ENCODE results near the gene PHC2.
A peak's percentile ranks its signal among the peaks of the same experiment; 100 is the strongest.

PHC2 gene

DNA sequence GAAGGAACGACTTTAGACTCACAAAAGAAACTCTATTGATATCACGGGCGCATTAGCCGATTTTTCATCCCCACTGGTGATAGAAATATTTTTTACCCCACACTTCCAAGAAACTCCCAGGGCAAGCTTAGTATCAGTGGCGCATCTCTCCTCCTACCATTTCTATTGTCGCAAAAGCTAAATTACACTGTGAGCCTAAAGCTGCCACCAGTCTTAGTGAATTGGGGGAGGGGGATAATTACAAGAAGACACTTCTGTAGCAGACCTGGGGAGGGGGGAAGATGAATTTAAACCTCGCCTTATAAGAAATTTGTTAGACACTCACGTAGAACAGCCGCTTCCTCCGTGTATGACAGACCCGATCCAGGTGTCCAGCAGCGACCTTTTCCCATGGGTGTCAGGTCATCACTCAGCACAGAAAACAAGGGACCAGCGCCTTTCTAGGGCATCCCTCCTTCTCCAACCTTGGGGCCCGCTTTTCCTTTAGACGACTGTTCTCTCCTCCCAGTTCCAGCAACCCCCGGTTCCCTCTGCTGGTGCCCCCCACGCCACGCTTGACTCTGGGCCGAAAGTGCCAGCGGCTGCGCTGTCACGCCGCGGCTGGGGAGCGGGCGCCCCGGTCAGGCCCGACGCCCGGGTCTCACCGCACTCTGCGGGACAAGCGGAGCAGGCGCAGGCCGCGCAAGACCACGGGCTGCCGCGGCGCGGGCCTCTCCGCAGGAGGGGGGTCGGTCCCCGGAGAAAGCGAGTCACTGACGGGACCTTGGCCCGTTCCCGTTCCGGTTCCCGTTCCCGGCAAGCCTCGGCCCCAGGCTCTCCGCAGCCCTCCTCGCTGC is 821 bp downstream of the PHC2 start:
- TF ChIP-seq, protein P1, sequence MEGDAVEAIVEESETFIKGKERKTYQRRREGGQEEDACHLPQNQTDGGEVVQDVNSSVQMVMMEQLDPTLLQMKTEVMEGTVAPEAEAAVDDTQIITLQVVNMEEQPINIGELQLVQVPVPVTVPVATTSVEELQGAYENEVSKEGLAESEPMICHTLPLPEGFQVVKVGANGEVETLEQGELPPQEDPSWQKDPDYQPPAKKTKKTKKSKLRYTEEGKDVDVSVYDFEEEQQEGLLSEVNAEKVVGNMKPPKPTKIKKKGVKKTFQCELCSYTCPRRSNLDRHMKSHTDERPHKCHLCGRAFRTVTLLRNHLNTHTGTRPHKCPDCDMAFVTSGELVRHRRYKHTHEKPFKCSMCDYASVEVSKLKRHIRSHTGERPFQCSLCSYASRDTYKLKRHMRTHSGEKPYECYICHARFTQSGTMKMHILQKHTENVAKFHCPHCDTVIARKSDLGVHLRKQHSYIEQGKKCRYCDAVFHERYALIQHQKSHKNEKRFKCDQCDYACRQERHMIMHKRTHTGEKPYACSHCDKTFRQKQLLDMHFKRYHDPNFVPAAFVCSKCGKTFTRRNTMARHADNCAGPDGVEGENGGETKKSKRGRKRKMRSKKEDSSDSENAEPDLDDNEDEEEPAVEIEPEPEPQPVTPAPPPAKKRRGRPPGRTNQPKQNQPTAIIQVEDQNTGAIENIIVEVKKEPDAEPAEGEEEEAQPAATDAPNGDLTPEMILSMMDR (conservative IDR thresholded peaks at IDR 0.05) = no peak
- peak overlapping the region; percentile 86 for H3K27ac ChIP-seq

DNA sequence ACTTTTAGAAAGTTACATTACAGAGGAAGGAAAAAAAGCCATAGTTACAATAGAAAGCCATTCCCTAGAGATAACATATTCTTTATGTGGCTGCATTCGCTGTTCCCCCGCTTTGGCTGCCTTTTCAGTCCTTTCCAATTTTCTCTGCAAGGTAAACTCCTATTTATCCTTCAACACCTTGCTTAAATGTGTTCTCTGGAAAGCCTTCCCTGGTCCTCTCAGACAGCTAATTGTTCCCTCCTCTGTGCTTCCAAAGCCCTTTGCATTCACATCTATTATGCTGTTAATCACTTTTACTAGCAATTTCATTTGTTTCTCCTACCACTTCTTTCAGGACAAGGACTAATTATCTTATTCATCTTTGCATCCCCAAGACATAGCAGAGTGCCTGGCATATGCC is 1.6 kb downstream of the PHC2 start:
- peak overlapping the region; percentile 86 for H3K27ac ChIP-seq
- TF ChIP-seq, protein P1 (conservative IDR thresholded peaks at IDR 0.05) = no peak

DNA sequence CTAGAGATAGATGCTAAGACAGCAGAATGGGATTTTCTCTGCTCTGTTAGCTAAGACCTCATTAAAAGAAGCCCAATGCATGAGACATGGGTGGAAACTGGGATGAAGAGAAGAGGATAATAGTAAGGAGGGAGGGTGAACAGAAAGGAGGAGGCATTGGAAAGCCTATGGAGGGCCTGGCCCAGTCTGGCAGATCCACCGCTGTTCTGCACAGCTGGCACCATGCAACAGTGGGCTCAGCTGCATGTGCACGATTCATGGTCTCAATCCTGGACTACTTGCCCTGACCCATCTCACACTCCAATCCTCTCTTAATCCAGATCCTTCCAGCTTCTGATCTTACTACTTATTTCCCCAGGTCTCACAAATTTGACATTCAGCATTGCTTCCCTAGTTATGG is 2.2 kb downstream of the PHC2 start:
- H3K27ac ChIP-seq = peak overlapping the region; percentile 86
- TF ChIP-seq, protein P1 (conservative IDR thresholded peaks at IDR 0.05) = no peak

DNA sequence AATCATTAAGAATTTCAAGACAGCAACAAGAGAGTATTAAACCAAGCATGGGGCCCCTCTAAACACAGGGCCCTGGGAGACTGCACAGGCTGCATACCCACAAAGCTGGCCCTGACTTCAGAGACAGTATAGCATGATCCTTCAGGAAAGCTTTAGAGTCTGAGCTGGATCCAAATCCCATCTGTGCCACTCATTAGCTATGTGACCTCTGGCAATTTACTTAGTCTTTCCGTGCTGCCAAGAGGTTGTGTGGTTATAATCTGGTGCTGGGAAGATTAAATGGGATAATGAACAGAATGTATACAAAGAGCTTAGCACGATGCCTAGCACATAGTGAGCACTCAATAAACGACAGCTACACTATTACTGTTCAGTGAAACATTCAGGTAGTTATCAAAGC is 4.0 kb downstream of the PHC2 start:
- TF ChIP-seq, protein P1 (conservative IDR thresholded peaks at IDR 0.05) = no peak
- peak overlapping the region; percentile 91; the same call in 1 of the 2 replicates for H3K27ac ChIP-seq

DNA sequence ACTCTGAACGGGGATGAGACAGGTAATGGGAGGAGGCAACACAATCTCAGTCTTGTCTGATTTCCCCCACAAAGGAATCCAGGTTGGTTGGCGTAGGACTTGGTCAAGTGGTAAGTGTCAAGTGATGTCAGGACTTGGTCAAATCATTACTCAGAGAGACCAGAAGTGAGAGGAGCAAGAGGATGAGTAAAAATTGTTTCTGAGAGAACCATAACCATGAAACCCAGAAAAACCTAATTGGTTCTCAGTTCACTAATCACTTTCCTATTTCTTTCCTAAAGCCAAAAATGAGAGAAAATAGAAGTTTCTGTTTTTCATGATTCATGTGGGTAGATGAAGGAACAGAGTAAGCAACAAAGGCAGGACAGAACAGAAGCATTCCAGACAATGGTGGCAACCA is 5.0 kb downstream of the PHC2 start:
- peak overlapping the region; percentile 91; the same call in 1 of the 2 replicates for H3K27ac ChIP-seq
- TF ChIP-seq, protein P1 (conservative IDR thresholded peaks at IDR 0.05) = no peak

DNA sequence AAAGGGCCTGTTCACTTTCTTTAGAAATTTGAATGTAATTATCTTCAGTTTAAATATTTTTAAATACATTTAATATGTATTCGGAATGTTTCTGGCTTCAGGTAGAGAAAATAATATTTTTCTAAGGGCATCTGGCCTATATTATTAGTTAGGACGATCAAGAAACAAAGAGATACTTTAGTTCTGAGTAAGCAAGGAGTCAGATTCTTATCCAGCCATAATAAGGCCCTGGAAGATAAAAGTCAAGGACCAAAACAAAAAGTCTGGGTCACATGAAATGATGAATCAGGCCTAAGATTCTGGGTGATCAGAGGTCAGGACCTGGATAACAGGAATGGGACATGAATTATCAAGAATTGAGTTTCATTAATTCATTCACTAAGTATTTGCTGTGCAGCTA is 6.3 kb downstream of the PHC2 start:
- H3K27ac ChIP-seq = peak overlapping the region; percentile 91

DNA sequence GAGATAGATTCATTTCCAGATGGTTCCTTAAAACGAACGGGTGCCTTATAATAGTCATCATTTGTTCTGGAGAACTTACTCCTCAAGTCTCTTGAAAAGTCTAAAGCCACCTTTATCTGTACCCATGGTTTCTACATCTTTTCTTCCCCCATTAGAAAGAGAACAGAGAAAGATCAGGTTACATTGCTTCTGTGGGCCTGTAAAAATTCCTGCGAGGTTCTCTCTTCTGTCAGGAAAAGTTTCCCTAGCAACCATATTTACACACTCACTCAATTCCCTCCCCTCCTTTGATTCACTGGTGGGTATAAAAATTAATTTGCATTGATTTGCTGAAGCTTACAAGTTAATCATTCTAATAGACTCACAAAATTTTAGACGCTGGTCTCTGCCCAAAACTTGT is 6.7 kb downstream of the PHC2 start:
- TF ChIP-seq, protein P1 (conservative IDR thresholded peaks at IDR 0.05) = no peak
- H3K27ac ChIP-seq = peak overlapping the region; percentile 91

More for the DNA sequence above, 6.3 kb downstream of the PHC2 start:
- TF ChIP-seq, protein P1 (conservative IDR thresholded peaks at IDR 0.05) = no peak
